HG02798 (cell line): Measurements from ENCODE around the gene TUBGCP6.

Source experiments
- ATAC-seq: cut with Tn5 transposase; IDR thresholded peaks from one replicate; pipeline ENCODE4 v1.9.1; 2021; ENCODE audit warnings: mild to moderate bottlenecking; ENCODE audit not compliant: unreplicated experiment, poor library complexity

The TUBGCP6 gene, protein sequence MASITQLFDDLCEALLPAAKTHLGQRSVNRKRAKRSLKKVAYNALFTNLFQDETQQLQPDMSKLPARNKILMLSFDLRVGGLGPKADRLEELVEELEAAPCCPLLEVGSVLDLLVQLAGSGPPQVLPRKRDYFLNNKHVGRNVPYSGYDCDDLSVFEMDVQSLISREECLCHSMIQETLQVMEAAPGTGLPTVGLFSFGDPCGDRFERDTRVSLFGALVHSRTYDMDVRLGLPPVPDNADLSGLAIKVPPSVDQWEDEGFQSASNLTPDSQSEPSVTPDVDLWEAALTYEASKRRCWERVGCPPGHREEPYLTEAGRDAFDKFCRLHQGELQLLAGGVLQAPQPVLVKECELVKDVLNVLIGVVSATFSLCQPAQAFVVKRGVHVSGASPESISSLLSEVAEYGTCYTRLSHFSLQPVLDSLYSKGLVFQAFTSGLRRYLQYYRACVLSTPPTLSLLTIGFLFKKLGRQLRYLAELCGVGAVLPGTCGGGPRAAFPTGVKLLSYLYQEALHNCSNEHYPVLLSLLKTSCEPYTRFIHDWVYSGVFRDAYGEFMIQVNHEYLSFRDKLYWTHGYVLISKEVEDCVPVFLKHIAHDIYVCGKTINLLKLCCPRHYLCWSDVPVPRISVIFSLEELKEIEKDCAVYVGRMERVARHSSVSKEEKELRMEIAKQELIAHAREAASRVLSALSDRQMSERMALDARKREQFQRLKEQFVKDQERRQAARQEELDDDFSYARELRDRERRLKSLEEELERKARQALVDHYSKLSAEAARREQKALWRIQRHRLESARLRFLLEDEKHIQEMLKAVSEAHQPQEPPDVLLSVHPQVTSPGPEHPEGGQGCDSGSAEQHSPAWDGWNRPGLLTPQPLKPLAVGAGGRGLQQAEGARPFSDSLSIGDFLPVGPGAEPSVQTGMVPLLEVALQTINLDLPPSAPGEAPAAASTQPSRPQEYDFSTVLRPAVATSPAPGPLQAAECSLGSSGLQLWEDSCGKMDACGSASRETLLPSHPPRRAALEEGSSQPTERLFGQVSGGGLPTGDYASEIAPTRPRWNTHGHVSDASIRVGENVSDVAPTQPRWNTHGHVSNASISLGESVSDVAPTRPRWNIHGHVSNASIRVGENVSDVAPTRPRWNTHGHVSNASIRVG (N-terminal part only)

DNA sequence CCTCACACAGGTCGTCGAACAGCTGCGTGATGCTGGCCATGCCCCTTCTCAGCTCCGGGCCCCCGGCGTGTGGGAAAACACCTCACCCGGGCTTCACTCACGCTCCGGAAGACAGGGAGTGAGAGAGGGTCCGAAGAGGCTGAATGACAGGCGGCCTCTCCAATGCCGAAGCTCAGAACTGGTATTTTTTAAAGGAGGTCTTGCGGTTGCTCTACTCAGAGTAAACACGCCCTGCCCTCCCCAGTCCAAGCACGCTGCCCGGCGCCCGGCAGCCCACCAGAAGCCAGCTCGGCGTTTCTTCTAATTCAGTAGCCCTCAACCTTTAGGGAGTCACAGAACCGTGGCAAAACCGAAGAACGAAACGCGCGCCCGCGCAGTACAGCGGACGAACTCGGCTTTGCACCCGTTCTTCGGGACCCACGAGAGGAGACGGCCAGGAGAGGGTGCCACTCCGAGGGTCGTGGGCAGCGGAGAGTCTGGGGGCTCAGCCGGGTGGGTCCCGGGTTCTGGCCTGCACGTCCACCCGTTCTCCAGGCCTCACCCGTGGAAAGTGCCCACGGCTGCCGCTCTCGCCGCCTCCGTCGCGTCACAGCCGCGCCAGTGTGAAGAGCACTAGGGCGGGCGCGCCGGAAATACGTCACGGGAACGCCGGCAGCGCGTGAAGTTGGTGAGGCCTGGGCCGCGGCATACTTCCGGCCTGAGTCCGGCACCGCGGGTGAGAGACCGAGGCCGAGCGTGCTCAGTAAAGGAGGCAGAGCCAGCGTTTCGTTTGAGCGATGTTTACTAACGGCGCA lies at the start of gene TUBGCP6:
TUBGCP6 (minus strand) TSS at position 604 of the 794 bp plus-strand sequence; CDS start at position 40, 564 bp downstream.
- peak; percentile 82 for ATAC-seq

DNA sequence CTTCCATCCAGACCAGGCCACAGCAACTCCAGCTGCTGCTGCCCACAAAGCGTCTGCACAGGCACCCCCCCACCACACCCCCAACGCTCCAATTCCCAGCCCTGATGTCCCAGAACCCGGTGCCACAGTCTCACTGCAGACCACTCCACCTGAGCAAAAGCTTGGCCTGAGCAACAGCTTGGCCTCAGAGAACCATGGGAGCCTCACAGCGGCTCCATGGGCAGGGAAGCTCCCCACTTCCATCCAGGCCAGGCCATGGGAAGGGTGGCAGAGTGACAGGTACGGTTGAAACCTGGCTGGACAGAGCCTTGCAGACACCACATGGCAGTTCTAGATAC lies 49.5 kb upstream of the TUBGCP6 start:
- no peak for ATAC-seq

DNA sequence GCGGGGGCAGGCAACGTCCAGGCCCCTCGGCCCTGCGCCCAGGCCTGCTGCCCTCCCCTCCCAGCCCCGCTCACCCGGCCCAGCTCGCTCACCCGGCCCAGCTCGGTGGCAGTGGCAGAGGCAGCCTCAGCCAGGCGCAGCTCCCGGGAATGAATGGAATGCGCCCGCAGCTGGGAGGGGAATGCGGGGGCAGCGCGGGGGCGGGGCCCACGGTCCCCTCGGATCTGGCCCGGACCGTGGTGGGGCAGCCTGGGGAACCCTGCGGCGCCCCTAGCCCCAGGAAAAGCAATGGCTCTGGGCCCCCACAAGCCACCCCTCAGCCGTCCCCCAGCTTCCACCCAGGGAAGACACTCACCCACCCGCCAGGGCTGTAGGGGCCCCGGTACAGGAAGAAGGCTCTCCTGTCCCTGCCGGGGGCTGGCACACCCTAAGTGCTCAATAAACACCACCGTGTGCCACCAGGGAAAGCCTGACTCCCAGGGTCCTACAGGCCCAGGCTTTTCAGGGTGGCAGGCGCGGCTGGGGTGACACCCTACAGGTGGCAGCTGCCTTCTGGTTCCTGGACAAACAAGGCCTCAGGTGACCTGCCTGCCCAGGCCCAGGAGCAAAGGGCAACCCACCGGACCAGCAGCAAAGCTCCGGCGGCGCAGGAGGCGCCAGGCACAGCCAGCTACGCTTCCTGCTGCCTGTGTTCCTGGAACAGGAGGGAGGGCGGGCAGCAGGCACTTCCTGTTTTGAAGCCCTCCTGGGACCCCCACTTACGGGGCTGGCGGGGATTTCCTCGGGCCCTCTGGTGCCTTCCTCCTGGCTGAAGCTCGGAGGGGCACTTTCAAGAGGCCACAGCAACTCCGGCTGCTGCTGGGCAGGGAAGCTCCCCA lies 48.9 kb upstream of the TUBGCP6 start:
- no peak for ATAC-seq

DNA sequence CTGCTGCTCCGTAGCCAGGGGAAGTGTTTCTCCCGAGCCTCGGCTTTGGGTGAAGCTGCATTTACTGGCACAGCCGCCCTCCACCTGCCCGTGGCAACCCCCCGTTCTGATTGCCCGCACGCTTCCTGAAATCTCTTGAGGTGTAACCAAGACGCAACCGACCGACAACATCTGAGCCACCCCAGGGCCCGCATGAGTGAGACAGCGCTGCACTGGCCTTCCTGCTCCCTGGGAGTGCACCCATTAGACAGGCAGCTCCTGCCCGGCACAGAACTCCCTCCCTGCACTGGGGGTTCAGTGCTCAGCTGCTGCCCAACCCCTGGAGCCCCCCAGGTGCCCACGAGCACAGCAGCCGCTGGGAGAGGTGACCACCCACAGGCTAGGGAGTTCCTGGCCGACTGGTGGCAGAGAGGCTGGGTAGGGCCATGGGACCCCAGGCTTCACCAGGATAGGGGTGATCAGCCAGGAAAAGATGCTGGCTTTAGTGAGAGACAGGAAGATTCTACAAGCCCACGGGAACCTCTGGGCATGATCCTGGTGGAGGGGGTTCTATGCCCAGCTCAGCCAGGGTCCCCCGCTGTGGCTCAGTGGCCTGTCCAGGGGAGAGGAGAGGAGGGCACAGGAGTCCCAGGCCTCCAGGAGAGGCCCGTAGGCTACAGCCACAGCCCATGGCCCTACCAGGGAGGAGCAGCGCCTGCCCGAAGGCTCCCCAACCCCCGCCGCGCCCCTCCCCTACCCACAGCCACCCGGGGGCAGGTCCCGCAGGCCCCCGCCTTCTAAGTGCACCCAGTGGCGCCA lies 48.0 kb upstream of the TUBGCP6 start:
- no peak for ATAC-seq

DNA sequence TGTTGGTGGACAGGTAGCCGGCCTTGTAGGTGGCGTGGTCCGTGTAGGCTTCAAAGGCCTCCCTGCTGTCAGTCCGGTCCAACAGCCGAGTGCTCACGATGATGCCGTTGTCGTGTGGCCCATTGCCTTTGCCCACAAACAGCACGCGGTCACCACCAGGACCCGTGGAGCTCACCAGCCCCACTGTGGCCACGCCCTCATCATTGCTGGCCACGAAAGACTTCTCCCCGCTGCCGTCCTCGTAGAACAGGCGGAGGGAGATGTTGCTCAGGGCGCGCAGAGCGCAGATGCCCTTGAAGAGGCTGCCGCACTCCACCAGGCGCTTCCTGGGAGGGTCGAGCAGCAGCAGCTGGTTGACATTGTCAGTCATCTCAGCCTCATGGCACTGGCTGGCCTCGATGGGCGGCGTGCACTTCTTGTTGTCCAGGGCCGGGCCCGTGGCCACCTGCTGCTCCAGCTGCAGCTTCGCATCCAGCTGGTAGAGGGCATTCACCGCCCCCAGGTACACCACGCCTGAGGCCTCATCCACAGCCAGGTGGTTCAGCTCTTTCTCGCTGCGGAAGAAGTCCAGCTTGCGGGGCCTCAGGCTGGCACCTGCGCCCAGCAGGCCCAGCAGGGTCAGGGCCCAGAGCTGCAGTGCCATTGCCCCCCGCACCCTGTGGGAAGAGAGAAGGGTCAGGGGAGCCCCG lies 45.3 kb upstream of the TUBGCP6 start:
- ATAC-seq: no peak

DNA sequence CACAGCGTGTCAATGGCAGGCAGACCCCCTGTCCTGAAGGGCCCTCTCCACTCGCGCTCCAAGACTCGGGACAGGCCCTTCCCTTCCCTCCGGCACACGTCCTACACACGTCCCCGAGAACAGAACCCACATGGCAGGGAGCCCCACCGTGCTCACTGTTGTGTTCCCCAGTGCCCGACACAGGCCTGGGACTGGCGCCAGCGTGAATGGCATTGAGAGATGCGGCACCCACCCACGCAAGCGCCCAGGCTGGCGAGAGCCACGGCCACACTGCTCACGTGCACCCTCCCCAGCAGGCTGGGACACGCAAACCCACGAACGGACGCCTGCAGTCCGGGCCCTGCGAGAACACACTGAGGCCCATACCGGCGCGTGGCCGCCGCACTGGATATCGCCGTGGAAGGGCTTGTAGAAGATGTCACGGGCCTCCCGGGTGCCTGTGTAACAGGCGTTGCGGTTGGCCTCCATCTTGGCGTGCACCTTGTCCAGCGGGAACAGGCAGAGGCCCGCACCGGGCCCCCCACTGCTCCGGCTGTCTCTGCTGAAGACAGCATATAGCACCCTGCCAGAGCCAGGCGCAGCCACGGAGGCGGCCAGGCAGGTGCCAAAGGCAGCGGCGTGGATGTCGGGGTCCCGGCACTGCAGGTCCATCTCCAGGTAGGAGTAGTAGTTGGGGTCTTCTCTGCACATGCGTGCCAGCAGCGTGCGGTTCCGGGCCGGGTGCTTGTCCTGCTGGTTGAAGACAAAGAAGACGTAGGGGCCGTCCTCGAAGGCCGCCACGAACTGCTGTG lies 44.5 kb upstream of the TUBGCP6 start:
- ATAC-seq: no peak

DNA sequence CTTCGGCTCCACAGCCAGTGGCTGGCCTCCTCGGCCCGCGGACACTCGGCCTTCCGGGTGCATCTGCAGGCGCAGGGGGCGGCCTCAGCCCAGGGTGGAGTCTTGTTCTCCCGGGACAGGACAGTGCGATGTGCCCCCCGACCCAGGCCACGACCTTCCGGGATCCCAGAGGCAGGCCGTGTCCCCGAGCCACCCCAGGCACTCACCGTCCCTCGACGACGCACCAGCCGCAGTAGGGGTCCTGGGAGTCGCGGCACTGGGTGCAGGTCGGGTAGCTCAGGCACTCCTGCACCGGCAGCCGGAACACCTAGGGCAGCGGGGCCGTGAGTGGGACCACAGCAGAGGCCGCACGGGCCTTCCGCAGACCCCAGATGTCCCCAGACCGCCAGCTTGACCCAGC lies 42.9 kb upstream of the TUBGCP6 start:
- ATAC-seq: no peak

DNA sequence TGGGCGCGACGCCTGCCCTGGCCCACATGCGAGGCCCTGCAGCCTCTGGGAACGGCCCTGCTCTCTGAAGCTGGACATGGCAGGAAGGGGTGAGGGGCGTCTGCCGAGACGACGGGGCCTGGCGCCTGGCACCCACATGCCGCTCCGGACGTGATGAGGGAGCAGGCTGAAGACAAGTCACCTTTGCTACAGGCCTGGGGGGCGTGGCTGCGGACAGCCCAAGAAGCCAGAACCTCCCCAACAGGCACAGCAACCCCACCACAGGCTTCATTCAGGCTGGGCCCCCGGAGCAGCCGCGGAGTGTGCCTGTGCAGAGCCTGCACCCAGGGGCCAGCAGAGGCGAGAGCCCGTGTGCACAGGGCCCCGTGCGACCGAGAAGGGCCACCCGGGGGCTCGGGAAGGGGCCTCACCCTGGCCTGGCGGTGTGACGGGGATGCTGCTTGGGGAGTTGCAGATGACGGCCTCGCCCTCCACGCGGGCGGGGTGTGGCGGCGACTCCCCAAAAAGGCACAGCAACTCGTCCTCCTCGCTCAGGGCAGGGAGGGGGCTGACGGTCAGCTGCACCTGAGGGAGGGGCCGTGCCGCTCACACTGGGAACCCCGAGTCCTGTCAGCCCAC lies 42.0 kb upstream of the TUBGCP6 start:
- ATAC-seq: no peak

DNA sequence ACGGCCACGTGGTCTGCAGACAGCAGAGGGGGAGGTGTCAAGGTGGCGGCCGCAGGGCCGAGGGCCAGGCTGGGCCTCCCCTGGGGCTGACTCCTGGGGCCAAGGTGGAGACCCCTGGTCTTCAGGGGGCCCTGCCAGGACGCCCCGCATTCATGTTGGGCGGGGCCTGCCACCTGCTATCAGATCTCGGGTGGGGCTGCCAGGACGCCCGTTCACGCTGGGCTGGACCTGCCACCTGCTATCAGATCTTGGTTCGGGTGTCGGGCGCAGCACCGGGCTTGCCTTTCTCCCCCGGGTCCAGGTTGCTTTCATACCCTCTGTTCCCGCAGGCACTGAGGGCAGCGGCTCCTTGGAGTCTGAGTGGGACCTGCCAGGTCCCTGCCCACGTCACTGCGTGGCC lies 41.5 kb upstream of the TUBGCP6 start:
- no peak for ATAC-seq

DNA sequence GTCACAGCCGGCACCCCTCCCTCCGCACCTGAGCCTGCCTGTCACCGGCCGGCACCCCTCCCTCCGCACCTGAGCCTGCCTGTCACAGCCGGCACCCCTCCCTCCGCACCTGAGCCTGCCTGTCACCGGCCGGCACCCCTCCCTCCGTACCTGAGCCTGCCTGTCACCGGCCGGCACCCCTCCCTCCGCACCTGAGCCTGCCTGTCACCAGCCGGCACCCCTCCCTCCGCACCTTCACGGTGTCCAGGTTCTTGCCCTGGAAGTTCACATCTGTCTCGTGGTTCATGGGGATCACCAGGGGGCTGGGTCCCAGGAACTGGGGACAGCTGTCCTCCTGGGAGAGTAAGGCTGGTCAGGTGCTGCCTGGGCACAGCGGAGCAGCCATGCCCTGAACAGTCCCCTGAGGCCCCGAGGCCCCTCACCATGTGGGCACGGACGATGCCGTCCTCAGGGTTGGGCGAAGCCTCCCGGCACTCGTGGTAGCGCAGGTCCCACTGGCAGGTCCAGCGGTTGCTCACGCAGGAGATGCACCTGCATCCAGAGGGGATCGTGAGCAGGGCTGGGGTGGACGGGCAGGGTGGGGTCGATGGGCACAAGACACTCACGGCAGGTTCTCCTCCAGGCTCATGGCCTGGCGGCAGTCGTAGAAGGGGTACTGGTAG lies 40.9 kb upstream of the TUBGCP6 start:
- no peak for ATAC-seq

DNA sequence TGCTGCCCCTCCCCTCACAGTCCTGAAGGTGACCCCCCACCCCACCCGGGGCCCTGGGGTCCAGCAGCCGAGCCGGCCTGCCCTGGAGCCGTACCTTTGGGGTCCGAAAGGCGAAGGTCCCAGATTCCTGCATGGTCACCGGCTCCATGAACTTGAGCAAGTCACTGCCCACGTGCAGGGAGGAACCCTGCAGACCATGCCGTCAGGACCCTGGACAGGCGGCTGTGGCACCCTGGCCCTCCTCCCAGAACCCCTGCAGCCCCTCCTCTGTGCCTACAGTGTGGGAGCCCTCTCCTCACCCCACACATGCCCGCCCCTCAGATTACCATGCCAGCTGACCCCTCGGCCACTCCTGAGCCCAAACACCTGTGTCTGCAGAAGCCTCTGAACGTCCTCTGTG lies 39.7 kb upstream of the TUBGCP6 start:
- ATAC-seq: no peak

DNA sequence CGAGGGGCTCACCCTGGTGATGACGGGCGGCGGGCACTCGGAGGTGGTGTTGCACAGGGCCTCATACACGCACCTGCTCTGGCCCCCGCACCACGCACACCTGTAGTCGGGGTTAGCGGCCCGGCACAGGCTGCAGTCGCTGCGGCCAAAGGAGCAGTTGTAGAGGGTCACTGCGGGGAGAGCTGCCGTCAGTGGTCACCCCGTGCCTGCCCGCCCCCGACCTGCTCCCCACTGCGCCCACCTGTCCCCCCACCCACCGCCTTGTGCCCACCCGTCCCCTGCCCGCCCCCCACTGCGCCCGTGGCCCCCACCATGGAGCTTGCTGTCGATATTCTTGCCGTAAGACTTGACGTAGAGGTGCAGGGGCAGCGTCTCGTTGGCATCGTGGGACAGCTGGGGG lies 39.0 kb upstream of the TUBGCP6 start:
- no peak for ATAC-seq

DNA sequence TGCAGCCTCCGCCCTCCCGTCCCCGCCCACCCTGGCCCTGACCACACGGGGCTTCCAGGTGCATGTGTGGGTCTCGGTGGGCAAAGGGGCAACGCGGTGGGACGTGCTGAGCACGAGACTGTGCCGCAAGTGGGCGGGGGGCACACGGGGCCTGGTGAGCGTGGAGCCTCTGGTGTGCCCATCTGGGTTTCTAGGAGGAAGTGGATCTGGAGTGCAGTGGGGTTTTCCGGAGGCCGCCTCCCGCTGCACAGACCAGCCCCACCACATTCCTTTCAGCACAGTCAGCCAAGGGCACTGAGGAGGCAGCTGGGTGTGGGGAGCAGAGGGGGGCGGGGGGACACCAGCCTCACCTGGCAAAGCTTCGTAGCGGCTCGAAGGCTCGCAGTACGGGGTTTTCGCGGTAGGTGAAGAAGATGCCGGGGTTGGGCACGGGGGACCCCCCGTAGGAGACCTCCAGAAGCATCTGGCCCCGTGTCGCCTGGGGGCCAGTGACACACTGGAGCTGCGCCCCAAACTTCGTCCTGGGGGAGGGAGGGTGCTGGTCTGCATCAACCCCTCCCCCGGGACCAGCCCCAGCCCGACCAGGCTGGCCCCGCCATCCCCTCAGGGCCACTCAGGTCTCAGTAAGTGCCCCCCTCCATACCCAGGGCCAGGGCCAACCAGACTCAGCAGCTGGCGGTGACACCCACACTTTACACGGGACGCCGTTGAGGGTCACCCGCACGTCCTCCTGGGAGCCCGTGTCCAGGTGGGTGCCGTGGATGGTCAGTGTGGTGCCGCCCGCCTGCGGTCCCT lies 37.7 kb upstream of the TUBGCP6 start:
- no peak for ATAC-seq

DNA sequence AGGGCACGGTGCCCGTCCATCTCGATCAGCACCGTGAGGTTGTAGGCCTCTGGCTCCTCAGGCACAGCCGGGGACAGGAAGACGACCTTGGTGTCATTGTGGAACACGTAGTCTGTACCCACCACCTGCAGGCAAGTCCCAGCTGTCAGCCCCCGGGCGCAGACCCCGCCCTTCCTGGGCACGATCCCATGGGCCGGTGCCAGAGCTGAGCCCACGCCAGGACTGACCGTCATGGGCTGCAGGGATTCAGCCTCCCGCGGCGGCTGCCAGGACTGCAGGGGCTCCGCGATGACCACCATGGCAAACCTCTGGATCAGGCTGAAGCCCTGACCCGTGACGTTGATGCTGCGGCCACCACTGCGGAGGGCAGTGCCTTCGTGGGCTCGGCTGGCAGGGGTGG lies 37.1 kb upstream of the TUBGCP6 start:
- ATAC-seq: no peak

DNA sequence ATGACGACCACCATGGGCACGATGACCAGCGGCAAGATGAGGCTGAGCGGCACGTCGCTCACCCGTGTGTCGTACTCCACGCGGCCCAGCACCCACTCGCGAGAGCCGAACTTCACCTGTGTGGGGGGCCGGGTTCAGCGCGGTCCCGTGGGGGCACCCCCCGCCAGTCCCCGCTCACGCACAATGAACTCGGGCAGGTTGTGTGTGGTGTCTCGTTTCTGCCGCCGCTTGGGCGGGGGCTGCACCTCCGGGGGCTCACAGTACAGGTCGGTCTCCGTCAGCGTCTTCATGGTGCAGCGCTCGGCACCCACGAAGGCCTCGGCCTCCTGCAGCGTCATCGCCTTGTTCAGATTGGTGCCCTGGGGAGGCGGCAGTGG lies 36.5 kb upstream of the TUBGCP6 start:
- ATAC-seq: no peak
